NCI-H2107 treated with DMSO at 0.1 percent for 48 hours (cell line): ENCODE results near the gene DHRS3.
"Not testable (repeated sequence)": the region's sequence is repeated elsewhere in the genome, so short reads cannot be mapped to it uniquely, and the experiment has no call there.

Experiments
- DNase-seq: peaks from one replicate; lab custom pipeline; 2025; ENCODE audit not compliant: unreplicated experiment; lab: John Stamatoyannopoulos, UW

Gene DHRS3, protein sequence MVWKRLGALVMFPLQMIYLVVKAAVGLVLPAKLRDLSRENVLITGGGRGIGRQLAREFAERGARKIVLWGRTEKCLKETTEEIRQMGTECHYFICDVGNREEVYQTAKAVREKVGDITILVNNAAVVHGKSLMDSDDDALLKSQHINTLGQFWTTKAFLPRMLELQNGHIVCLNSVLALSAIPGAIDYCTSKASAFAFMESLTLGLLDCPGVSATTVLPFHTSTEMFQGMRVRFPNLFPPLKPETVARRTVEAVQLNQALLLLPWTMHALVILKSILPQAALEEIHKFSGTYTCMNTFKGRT

DNA sequence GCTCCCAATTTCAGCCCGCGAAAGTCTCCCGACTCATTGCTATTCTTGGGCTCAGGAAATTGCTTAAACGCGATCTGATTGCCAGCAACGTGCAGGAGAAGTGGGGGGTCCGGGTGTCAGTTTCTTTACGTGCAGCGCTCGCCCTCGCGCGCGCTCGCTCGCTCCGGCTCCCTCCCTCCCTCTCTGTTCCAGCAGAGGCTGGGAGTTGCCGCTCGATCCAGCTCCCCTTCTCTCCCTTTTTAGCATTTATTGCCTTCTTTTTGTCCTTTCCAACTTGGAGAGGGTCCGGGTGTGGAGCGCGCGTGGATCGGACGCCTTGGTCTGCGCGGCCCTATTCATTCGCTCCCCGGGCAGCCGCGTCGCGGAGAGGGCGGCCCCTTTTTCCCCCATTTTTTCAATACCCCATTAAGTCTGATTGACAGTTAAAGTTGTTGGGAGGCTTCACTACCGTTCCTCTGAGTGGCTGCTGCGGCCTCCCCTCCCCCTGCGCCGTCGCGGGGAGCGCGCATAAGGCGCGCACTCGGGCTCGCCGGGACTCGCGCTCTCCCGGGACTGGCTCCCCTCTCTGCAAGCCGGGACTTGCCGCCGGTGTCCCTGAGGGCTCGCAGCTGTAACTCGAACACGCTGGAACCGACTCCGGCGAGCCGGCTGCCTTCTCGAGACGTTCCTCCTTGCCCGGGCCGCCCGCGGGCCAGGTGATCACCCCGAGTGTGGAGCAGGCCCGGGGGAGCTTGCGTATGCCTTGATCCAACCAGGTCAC is at the start of gene DHRS3:
DHRS3 (minus strand) TSS at position 310 of the 760 bp plus-strand sequence. CDS start 862 bp downstream, outside the sequence.
- DNase-seq = peak; percentile 38

DNA sequence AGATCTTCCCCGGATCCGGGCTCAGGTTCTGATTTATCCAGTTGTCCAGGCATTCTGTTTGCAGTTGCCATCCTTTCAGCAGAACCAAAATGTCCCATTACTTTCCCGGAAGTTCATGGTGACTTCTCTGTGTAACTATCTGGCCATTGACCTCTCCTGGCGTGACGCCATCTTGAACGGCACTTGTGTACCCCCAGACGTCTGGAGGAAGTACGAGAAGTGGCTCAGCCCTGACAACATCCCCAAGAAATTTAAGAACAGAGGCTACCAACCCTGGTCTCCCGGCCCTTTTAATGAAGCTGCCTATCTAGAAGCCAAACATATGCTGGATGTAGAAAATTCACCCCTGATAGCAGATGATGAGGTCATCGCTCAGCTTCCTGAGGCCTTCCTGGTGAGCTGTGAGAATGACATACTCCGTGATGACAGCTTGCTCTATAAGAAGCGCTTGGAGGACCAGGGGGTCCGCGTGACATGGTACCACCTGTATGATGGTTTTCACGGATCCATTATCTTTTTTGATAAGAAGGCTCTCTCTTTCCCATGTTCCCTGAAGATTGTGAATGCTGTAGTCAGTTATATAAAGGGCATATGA is 48.2 kb upstream of the DHRS3 start:
- no peak for DNase-seq

DNA sequence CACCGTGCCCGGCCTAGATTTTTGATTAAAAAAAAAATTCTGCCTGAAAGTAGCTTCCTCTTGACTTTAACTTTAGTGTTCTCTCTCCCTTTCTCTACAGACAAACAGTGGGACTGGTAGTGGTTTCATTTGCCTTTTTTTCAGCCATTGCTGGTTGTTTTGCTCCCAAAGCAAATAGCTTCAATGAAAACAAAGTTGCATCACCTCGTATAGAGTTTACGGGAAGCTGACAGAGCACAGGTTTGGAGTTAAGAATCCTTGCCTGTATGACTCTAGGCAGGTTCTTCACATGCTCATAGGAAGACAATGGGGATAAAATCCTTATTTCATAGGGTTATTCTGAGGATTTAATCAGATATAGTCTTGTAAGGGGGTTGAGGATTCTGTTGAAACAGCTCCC is 47.5 kb upstream of the DHRS3 start:
- no peak for DNase-seq

DNA sequence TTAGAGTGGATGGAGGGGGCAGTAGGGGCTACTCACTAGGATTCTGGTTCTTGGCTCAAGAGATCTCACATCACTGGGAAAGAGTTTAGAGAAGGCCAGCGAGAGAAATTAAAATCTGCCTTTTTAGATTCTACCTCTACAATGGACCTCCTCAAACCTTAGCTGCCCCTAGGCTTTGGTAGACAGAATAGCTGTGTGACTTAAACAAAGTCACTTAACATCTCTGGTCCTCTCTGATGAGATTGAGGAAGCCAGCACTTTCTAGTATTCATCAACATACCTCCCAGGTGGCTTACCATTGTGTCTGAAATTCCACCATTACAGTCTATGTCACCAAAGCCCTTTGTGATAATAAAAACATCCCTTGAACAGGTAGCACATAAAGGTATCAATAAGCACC is 44.5 kb upstream of the DHRS3 start:
- DNase-seq = no peak

DNA sequence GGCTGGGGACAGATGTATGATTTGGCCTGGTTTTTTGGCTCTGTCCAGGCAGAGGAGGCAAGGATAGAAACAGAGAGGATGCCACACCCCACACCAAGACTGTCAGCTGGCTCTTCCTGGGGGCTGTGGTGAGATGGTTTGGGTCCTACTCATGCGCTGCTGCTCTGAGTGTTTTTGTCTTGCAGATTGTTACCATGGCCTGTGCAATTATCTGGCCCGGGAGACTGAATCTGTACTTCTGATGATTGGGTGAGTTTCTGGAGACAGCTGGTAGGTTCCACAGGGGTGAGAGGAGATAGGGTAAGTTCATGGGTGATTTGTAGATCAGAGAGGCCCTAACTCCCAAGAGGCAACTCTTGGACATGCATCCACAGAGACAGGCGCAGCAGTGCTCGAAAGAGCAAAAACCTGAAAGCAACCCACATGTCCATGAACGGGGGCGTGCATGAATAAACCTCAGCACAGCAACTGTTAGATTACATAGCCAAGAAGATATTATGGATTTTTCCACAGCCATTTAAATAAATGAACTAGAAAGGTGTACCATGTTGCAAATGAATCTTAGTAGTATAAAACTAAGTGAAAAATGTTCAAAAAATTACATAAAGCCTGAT is 43.7 kb upstream of the DHRS3 start:
- no peak for DNase-seq

DNA sequence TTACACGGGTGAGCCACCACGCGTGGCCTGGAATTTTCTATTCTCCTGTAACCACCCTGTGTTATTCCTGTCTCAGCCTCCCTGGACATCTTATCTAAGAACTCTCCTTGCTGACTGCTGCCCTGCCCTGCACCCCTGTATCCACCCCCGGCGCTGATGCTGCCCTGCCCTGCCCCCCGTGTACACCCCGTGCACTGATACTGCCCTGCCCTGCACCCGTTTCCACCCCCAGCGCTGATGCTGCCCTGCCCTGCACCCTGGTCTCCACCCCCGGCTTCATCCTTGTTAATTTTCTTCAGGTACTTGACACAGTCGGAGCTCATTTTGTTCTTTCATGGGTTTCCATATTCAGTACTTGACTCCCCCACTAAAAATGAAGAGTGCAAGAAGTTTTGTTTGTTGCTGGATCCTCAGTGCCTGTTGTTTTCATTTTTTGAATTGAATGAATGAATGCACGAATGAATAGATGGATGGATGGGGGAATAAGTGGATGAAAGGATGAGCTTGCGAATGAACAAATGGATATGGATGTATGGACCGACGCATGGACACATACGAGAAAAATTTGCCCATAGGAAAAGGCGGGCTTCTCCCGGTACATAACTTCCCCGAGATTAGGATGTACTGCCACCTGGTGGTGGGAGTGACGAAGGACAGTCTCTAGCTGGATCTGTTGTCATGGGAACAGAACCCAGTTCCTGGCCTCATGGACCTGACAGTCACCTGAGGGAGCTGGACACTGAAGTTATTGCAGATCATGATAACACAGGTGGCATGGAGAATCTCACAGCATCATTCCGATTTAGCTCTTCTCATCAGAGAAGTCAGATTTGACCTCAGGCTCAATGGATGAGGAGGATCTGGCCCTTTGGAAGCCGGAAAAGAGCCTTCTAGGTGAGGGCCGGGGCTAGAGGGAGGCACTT is 40.8 kb upstream of the DHRS3 start:
- DNase-seq = peak; percentile 68

DNA sequence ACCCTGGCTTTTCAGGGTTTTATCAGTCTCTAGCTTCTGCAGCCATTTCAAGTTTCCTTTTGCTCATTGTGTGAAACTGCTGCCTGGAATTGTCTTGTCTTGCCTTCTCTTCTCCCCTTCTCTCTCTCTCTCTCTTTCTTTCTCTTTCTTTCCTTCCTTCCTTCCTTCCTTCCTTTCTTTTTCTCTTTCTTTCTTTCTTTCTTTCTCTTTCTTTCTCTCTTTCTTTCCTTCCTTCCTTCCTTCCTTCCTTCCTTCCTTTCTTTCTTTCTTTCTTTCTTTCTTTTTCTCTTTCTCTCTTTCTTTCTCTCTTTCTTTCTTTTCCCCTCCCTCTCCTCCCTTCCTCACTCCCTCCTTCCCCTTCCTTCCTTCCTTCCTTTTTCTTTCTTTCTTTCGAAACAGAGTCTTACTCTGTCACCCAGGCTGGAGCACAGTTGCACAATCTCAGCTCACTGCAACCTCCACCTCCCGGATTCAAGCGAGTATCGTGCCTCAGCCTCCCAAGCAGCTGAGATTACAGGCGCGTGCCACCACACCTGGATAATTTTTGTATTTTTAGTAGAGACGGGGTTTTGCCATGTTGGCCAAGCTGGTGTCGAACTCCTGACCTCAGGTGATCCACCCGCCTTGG is 40.0 kb upstream of the DHRS3 start:
- DNase-seq = not testable (repeated sequence)

DNA sequence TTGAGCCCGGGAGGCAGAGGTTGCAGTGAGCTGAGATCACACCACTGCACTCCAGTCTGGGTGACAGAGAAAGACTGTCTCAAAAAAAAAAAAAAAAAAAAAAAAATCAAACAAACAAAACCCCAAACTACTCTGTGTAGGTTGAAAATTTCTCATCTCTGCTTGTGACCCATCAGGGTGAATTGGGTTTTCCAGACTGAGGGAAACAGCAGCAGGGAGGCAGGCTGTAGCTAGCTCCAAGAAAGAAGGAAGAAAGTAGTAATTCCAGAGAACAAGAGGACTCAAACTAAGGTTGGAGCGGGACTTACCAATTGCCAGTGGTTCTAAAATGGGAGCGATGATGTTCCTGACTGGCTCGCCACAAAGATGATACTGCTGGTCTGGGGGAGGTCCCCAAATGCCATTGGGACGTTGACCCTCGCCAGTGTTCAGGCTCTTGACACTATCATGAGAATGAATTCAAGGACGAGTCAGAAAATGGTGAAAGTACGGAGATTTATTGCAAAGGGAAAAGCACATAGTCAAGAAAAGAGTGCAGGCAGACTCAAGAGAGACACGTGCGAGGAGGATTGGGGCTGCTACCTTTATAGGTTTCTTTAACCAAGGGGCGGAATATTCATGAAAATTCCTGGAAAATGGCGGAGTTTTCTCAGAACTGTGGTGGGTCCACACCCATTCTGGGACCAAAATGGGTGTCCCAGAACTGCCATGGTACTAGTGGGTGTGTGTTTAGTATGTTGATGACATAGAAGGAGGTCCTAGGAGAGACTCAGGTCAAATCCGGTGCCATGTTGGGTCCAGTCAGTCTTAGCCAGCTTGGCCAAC is 39.3 kb upstream of the DHRS3 start:
- no peak for DNase-seq

DNA sequence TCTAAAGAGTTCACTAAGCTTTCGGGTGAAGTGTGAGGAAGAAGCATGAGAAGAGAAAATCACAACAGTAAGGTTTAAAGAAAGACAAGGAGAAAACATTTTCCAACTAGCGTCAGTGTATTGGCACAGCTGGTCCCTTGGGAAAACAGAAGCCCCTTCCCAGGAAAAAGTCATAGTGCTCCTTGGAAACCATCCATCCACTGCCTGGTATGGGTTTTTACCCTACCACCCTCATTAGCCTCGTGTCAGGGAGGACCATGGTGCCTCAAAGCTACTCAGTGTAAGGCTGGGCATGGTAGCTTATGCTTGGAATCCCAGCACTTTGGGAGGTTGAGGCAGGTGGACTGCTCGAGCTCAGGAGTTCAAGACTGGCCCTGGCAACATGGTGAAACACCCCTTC is 38.6 kb upstream of the DHRS3 start:
- no peak for DNase-seq

DNA sequence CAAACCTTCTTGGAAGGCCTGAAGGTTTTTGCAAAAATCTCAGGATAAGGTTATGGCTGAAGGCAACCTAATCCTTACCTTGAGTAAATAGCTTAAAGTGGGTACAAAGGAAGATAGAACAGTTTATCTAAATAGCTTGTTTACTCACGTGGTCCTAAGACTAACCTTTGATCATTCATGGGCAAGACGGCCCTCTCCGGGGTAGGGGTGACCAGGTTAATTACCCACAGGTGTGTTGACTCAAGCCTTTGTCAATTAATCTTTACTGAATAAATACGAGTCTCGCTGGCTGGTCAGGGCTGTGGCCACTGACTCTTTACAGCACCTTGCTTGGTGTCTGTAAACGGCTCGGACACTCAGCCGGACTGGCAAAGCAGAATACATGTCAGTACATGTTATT is 36.6 kb upstream of the DHRS3 start:
- no peak for DNase-seq

DNA sequence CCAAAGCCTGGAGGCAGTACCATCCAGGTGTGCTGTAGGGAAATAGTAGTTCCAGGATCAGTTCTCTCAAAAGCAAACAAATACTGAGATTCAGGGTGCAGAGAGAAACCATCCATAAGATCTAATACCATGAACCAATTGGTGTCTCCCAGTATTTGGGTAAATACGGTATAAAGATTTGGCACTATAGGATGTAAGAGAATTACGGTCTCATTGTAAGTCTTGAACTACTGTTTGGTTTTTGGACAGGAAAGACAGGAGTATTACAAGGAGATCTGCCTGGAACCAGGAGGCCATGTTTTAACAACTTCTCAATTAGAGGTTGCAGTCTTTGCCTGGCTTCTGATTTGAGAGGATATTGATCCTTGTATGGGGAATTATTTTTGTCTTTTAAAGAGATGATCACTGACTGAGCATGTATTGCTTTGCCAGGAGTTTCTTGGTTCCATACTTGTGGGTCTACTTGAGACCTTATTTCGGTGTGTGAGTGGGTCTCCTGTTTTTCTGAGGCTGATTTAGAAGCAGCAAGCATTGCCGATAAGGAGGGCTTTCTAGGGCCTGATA is 36.1 kb upstream of the DHRS3 start:
- DNase-seq = no peak

DNA sequence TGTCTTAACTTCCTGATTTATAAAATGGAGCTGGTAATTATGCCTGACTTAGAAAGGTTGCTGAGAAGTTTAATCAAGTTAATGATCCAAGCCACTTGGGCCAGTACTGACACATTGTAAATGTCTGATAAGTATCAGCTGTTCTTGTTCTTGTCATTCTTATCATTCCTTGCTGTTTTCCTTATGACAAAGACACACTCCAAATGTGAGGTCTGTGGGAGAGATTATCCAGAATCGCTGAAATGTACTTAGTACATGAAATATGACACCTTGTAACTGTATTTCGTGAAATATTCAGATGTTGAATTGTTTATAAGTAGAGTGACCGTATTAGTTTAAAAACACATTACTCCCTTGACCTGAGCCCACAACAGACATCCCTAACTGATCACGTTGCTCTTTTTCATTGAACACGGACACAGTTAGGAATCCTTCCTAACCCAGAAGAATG is 32.0 kb upstream of the DHRS3 start:
- DNase-seq = no peak

DNA sequence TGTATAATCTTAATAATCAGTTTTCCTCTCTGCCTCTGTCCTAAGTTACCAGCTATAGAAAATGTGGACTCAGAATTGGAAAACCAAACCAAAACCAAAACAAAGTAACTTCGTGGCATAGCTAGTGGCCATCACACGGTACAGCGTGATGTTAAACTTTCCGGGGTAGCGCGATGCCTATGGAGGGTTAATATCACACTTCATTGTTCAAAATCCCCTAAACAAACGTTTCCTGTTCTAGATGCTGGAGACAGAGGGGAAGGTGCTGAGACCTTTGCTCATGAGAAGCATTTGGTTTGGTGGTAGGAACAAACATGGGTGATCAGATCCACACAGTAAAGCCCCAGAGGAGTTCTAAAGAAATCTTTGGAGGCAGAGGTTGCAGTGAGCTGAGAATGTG is 30.7 kb upstream of the DHRS3 start:
- no peak for DNase-seq

DNA sequence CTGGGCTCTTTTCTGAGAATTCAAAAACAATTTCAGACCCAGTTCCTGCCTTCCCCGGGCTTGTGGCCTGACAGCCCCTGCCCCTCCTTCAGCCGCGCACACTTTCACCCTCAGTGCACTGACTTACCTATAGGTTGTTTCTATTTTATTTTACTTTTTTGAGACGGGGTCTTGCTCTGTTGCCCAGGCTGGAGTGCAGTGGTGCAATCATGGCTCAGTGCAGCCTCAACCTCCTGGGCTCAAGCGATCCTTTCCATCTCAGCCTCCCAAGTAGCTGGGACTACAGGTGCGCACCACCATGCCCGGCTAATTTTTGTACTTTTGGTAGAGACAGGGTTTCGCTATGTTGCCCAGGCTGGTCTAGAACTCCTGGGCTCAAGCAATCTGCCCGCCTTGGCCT is 27.4 kb upstream of the DHRS3 start:
- not testable (repeated sequence) for DNase-seq

DNA sequence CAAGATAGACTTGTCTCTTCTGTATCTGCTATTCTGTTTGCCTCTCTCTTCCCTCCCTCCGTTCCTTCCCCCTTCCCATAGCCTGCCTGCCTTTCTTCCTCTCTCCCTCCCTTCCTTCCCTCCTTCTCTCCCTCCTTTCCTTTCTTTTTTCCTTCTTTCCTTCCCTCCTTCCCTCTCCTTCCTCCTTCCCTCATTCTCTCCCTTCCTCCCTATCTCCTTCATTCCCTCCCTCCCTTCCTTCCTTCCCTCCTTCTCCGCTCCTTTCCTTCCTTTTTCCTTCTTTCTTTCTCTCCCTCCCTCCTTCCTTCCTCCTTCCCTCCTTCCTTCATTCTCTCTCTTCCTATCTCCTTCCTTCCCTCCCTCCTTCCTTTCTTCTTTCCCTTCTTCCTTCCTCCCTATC is 26.8 kb upstream of the DHRS3 start:
- no peak for DNase-seq

DNA sequence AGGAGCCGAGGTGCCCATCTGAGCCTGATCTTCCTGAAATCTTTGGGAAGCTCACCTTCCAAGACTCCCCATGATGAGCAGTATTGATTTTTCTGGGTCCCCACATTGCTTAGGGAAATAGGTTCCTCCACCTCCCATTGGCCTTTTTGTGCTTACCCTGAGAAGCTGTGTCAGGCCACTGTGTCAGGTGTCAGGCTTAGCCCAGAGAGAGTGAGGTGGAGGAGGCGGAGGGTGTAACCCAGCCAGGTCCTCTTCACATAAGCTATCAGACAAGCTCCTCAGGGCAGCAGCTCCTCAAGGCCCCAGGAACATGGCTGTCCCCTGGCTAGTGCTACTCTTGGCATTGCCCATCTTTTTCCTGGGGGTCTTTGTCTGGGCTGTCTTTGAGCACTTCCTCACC is 26.2 kb upstream of the DHRS3 start:
- DNase-seq = no peak

DNA sequence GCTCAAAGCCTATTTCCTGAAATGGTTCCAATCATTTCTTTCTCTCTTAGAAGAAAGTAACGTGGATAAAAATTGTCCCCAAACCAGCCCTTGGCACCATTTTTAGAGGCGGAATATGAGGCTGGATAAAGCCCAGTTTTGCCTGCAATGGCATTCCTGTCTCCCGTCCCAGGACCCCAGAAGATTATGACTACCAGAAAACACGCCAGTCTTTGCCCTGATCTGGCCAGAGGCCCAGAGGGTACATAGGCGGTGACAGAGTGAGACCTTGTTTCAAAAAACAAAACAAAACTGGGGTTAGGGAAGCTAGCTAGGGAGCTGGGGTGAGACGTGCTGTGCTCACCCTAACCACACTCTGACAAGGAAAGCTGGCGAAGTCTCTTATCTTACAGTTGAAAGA is 25.8 kb upstream of the DHRS3 start, which contains the start of gene AADACL4:
AADACL4 (plus strand) TSS at position 301 of the 400 bp plus-strand sequence. CDS start 462 bp downstream, outside the sequence.
- DNase-seq = no peak

DNA sequence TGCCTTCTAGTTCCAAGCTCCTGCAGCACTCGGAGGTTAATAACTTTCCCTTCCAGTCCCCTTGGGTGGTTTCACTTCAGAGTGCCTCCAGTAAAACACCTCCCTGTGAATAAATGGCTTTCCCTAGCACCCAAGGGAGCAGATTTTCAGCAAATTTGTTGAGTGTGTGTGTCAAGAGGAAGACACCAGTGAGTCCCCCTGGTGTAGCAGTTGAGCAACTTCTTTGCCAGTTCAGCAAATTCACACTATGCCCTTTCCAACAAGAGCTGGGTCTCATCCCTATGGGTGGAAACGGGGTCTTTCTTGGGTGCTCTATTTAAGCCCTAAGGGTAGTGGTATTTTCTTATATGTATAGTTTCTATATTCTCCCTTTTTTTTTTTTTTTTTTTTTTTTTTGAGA is 25.1 kb upstream of the DHRS3 start:
- no peak for DNase-seq

DNA sequence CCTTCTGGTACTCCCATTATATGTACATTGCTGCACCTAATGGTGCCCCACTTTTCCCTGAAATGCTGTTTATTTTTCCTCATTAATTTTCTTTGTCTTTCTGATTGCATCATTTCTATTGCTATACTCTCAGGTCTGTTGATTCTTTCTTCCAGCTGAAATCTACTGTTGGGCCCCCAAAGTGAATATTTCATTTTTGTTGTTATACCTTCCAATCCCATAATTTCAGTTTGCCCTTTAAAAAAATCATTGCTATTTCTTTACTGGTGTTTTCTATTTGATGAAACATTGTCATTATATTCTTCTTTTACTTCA is 22.9 kb upstream of the DHRS3 start:
- no peak for DNase-seq
